Activated CD4-positive, alpha-beta T cell treated with anti-CD3 and anti-CD28 coated beads for 1 hour (primary cell): ENCODE data around the gene NMUR2.

Experiments used
- DNase-seq: peaks from one replicate; pipeline ENCODE4 v3.0.0-alpha.2; 2020

Gene NMUR2

DNA sequence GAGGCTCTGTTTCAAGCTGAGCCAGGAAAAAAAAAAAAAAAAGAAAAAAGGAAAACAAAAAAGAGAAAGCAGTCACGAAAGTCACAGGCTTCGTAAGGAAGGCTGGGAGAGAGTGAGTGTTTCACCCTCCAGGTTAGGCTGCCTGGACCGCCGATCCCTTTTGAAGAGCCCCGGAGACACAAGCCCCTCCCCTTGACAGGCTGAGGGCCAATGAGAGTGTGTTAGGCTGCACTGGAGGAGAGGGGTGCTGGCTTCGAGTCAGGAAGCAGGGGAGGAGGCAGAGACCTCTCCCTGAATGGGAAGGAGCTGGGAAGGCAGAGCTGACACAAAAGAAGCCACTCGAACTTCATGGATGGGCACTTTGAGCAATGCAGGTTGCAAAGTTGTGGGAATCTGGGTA is at the start of gene NMUR2:
Gene NMUR2 (minus strand): TSS at position 135 of the 400 bp plus-strand sequence. CDS start 166 bp downstream, outside the sequence.
- no peak for DNase-seq

DNA sequence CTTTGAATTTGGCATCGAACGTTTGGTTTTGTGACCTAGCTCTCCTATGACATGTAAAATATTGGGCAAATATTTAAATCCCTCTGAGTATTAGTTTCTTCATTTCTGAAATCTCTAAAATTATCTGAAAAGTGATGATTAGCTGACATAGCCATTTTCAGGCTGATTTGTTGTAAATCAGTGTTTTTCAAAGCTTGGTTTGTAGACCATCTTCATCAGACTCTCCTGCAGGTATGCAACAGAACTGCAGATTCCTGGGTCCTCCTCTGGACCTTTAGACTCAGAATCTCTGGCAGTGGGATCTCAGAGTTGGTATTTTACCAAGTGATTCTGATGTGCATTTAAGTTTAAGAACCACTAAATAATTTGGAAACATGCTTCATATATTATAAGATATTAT is 38.9 kb upstream of the NMUR2 start:
- DNase-seq, result no peak

DNA sequence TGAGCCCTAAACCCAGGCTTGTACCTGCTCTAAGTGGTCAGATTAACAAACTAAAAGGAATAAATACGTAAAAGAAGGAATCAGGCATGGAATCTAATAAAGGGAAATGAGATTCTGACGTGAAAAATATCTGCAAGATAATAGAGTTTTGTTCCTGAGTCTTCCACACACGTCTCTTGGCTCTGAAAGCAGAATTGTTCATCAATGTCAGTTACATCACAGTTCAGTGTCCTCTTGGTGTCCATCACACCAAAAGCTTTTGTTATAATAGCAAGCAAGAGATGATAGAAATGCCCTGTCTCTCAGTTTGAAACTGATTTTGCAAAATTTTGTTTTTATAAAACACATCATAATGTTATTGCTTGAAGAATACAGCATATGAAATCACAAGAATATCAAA is 34.7 kb upstream of the NMUR2 start:
- no peak for DNase-seq

DNA sequence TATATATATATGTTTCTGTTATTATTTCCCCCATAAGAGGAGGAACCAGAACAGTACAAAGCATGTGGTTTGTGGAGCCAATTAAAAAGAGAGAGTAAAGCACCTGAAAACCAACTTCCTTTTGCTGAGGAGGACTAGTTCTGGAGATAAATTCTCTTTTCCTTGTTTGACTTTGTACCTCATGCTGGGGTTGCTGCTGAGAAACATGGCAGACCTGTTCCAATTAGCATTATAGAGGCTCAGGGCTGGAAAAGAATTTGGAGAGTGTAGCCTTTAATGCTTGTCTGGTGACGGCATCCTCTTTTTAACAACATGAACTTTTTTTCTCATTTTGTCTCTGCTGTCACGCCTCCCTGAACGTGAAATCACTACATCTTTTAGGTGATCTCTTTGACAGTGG is 32.8 kb upstream of the NMUR2 start:
- DNase-seq, result no peak

DNA sequence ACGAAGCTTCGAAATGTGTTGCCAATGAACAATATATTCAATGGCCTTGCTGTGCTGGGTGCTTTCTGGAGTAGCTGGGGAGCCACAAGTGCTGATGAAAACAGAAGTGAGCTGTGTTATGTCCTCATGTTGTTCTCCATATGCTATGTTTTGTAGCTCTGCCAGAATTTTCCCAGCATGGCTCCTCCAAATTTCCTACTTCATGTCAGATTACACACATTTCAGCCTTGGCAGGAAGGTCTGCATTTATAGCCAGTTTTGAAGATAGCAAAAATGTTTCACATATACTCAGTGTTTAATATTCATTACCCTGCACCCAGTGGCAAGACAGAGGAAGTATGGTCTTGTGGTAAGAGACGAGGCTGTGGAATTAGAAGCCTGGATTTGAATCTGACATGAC is 22.6 kb upstream of the NMUR2 start:
- no peak for DNase-seq

DNA sequence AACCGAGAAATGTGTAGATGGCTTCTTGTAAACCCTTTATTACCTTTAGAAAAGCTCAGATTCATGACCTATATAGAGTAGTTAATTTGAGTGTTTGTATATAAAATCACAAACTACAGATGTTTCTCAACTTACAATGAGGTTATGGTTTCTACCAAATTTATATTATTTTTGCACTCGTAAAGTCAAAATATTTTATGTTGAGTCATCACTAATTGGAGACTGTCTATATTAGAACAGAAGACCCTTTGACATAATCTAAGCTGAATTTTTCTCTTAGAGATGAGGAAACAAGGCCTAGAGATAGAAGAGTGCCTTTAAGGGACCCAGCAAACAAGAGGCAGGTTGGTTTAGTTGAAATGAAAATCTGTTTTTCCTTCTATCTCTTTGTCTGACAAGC is 20.0 kb upstream of the NMUR2 start:
- DNase-seq, result no peak

- DNase-seq, result no peak
Measured at GRCh38 chr5:152424501-152424900, 19.4 kb upstream of the NMUR2 start.

GRCh38 chr5:152422081-152422480 is 17.0 kb upstream of the NMUR2 start:
- DNase-seq, result no peak

- DNase-seq, result no peak
Measured at GRCh38 chr5:152412129-152412528, 7.0 kb upstream of the NMUR2 start.

DNA sequence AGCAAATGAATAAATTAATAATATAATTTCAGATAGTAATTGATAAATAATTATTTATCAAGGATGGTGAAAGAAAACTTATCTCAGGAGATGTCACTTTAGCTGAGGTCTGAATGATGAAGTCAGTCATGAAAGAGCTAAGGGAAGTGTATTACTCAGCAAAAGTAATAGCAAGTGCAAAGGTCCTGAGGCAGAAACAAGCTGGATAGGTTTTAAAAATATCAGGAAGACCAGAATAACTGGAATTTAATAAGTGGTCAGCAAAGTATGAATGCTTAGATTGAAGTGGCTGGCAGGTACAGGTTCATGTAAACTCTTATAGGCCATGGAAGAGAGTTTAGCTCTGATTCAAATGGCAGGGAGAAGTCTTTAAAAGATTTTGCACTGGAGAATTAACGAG is 1.0 kb upstream of the NMUR2 start:
- no peak for DNase-seq

DNA sequence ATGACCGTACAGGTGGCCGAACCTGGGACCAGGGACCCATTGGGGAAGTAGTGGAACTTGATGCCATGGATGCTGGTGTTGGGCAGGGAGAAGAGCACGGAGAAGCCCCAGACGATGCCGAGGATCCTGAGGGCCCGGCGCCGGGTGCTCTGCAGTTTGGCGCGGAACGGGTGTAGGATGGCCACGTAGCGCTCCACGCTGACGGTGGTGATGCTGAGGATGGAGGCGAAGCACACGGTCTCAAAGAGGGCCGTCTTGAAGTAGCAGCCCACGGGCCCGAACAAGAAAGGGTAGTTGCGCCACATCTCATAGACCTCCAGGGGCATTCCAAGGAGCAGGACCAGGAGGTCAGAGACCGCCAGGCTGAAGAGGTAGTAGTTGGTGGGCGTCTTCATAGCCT is 585 bp downstream of the NMUR2 start:
- no peak for DNase-seq

- DNase-seq, result no peak
Measured at GRCh38 chr5:152403046-152403445, 2.0 kb downstream of the NMUR2 start.

GRCh38 chr5:152400846-152401245 is 4.2 kb downstream of the NMUR2 start:
- DNase-seq, result no peak

DNA sequence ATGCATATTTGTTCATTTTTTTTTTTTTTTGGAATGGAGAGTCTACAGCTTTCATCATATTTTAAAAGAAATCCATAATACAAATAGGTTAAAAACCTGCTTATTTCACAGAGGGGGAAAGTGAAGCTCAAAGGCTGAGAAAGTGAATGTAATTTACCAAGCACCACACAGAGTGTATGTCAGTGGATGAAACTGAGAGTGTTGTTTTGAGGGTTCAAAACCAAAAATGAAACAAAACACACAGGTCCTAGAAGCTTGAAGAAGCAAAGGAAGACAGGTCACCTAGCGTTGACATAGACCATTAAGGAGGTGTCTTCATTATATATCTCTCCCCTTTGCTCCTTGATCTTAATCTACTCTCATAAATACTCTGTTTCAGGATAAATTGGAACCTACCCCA is 7.5 kb downstream of the NMUR2 start:
- no peak for DNase-seq

- DNase-seq, result no peak
Measured at GRCh38 chr5:152393441-152393840, 11.6 kb downstream of the NMUR2 start.

GRCh38 chr5:152389208-152389849 is 15.8 kb downstream of the NMUR2 start:
- DNase-seq, result no peak

DNA sequence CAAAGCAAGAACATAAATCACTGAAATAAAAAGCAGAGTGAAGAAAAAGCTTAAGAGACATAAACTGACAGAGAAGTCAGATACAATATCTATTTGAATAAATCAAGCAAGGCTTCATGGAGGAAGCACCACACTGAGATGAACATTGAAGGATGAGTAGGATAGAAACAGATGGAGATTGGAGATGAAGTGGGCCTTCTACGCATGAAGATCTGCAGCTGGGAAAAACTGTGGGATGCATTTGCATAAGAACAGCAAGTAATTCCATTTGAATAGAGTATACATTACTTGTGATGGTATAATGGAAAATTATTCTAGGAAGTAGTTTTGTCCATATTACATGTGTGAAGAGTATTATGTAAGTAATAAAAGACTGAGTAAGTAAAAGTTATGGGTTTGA is 16.5 kb downstream of the NMUR2 start:
- no peak for DNase-seq

DNA sequence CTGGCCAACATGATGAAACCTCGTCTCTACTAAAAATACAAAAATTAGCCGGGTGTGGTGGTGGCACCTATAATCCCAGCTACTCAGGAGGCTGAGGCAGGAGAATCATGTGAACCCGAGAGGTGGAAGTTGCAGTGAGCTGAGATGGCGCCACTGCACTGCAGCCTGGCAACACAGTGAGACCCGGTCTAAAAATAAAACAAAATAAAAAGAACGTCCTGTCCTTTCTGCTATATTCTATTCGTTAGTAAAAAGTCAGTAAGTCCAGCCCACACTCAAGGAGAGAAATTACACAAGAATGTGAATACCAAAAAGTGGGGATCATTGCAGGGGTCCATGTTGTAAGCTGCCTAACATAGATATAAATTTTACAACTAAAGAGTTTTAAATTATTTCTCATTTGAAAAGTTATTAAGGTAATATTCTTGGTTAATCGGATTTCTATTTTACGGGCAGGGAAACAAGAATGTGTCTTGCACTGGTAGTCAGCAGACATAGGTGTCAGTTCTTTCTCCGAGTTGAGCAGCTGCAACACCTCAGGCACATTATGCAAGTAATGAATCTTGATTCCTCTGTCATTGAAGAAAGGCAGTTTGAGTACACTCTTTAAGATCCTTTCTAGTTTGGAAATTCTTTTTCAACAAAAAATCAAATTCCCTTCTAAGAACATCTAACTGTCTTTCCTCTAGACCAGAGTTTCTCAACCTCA is 24.5 kb downstream of the NMUR2 start:
- DNase-seq, result no peak

DNA sequence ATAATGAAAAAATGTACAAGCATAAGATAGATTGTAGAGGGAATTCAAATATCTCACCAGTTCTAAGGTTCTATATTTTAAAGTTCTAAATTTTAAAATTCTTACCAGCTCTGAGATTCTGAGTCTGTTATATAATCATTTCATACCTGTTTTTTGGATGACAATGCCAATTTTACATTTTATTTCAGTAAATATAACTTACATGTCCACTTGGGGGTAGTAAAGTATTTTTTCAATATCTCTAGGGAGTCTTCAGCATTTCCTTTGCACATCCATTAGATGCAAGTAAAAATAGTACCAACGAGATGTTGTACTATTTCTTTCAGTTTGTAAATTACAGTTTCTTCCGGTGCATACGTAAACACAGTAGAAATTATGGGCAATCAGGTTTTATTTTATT is 25.7 kb downstream of the NMUR2 start:
- DNase-seq, result no peak

DNA sequence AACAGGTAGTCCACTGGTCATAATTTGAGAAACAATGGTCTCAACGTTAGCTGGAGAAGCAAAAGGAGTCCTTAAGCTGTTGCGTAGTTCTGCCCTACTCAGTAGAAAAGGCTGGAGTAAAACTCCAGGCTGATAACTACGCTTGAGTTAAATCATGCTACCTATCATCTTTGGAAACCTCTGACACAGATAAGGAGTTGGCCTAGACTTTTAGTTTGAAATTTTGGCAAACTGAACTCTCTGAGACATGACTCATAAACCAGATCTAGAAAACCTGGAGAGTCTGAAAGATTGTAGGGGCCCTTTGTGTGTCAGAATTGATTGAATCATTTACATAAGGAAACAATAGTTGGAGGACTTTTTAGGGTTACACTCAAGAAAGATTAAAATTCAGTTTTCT is 26.3 kb downstream of the NMUR2 start:
- DNase-seq, result no peak

- no peak for DNase-seq
Measured at GRCh38 chr5:152376886-152377285, 28.2 kb downstream of the NMUR2 start.

GRCh38 chr5:152374711-152375275 is 30.3 kb downstream of the NMUR2 start:
- no peak for DNase-seq

- DNase-seq, result no peak
Measured at GRCh38 chr5:152372875-152373274, 32.2 kb downstream of the NMUR2 start.

- DNase-seq, result no peak
Measured at GRCh38 chr5:152369298-152369697, 35.8 kb downstream of the NMUR2 start.

- DNase-seq, result no peak
Measured at GRCh38 chr5:152367554-152367953, 37.5 kb downstream of the NMUR2 start.
